Measurements from ENCODE around the gene CYB561D2.

DNA sequence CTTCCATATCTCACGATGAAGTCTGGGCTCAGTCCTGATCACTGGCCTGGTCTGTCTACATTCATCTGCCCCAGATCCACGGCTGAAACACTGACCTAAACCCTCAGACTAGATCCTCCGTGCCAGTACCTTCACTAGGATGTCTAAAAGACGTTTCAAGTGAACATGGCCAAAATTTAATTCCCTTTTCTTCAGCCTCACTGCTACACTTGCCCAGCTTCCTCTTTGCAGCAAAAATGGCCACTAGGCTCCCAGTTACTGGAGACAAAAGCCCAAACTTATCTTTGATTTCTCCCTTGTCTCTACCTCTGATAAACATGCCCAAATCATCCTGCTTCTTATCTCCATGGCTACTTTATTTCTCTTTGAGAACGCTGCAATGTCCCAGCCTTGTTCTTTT lies 11.7 kb upstream of the CYB561D2 start:
- TF ChIP-seq POLR2A (IDR thresholded peaks at IDR 0.05) (no peak), EP300 (IDR thresholded peaks at IDR 0.05) (no peak)
- TF ChIP-seq, protein P1, sequence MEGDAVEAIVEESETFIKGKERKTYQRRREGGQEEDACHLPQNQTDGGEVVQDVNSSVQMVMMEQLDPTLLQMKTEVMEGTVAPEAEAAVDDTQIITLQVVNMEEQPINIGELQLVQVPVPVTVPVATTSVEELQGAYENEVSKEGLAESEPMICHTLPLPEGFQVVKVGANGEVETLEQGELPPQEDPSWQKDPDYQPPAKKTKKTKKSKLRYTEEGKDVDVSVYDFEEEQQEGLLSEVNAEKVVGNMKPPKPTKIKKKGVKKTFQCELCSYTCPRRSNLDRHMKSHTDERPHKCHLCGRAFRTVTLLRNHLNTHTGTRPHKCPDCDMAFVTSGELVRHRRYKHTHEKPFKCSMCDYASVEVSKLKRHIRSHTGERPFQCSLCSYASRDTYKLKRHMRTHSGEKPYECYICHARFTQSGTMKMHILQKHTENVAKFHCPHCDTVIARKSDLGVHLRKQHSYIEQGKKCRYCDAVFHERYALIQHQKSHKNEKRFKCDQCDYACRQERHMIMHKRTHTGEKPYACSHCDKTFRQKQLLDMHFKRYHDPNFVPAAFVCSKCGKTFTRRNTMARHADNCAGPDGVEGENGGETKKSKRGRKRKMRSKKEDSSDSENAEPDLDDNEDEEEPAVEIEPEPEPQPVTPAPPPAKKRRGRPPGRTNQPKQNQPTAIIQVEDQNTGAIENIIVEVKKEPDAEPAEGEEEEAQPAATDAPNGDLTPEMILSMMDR (IDR thresholded peaks at IDR 0.05), result no peak

All from ovary (tissue), 3 donors.